ENCODE results near the gene DNM3. TPM values are rescaled to one million over a fixed set of nuclear protein-coding genes. Genes with fewer than 3 reads are reported as not detected.

Gene DNM3
- polyA plus RNA-seq, 1 donor (not counting 4 experiments of a cell fraction or from before 2014, with no cell fraction given), result 2.0 TPM

DNA sequence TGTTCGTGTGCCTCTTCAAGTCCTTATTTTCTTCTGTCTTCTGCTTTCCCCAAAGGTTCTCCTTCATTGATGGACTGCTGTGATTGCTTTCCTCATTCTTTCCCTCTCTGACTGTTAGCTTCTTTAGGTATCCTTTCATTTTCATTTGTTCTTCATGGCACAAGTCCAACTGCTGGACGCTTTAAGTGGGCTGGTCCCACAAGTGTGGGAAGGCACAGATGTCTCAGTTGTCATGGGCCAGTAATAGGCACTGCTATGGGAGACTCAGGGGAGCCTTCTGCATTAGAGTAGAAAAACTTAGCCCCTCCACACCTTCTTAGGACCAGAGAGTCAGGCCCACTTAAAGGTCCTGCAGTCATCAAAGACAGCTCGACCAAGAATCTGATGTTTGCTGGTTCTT, 456.8 kb downstream of the DNM3 start:
- no peak overlapping the region for H3K4me2 ChIP-seq (ENCODE audit: control insufficient read depth, extremely low read depth, insufficient read depth, low read depth, low read length)
- H2AFZ ChIP-seq (ENCODE audit: control insufficient read depth, low read length), result no peak overlapping the region
- DNase-seq (ENCODE audit: low read depth, low spot score), result no peak

DNA sequence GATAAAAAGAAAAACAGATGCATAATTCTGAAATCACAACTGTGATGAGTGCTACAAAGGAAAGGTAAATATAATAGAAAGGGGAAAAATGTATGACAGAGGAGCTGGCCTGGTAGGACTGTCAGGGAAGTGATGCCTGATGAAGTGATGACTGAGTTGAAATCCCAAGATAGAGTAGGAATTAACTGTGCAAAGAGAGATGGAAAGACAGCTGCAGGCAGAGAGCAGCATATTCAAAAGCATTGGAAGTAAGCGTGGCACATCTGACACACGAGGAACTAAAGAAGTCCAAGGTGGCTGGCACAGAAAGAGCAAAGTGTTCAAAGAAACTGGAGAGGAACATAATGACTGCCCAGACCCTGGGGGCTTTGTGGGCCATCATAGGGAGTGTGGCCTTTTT, 457.6 kb downstream of the DNM3 start:
- Histone ChIP-seq H3K4me3 (ENCODE audit: control insufficient read depth in 2 of 3, extremely low read depth in 1 of 3, insufficient read depth in 2 of 3, low read depth in 1 of 3, low read length in 3 of 3) (no peak overlapping the region), H4K20me1 (ENCODE audit: control insufficient read depth, extremely low read depth, insufficient read depth, low read length) (no peaks in the 10 kb centered on the region), H3K36me3 (ENCODE audit: control insufficient read depth in 2 of 2, extremely low read depth in 1 of 2, insufficient read depth in 2 of 2, low read length in 2 of 2) (no peaks in the 10 kb centered on the region), H3K9ac (ENCODE audit: control insufficient read depth, extremely low read depth, insufficient read depth, low read length) (no peak overlapping the region), H3K27me3 (ENCODE audit: control insufficient read depth, extremely low read depth, insufficient read depth, low read length) (no peaks in the 10 kb centered on the region), H3K79me2 (ENCODE audit: control insufficient read depth, insufficient read depth, low read length) (no peaks in the 10 kb centered on the region), H3K9me3 (ENCODE audit: control insufficient read depth, low read depth, low read length) (peaks cover 2% of the 10 kb centered on the region), H3K4me2 (ENCODE audit: control insufficient read depth, extremely low read depth, insufficient read depth, low read depth, low read length) (no peak overlapping the region), H3K9me1 (ENCODE audit: control insufficient read depth, extremely low read depth, insufficient read depth, low read length) (no peaks in the 10 kb centered on the region), H3K27ac (ENCODE audit: control insufficient read depth, insufficient read depth, low read length) (no peak overlapping the region), H3K4me1 (ENCODE audit: control insufficient read depth, extremely low read depth, insufficient read depth, low read length) (no peaks in the 10 kb centered on the region), H2AFZ (ENCODE audit: control insufficient read depth, low read length) (no peak overlapping the region)
- dilution Hi-C loops (cut with MboI; ENCODE audit: extremely low pct_ligation_motif_present, low sequenced_read_pairs), result no loop called here
- no peak for DNase-seq (ENCODE audit: low read depth, low spot score)
- FAIRE-seq, result no peak
- TF ChIP-seq, protein P1, sequence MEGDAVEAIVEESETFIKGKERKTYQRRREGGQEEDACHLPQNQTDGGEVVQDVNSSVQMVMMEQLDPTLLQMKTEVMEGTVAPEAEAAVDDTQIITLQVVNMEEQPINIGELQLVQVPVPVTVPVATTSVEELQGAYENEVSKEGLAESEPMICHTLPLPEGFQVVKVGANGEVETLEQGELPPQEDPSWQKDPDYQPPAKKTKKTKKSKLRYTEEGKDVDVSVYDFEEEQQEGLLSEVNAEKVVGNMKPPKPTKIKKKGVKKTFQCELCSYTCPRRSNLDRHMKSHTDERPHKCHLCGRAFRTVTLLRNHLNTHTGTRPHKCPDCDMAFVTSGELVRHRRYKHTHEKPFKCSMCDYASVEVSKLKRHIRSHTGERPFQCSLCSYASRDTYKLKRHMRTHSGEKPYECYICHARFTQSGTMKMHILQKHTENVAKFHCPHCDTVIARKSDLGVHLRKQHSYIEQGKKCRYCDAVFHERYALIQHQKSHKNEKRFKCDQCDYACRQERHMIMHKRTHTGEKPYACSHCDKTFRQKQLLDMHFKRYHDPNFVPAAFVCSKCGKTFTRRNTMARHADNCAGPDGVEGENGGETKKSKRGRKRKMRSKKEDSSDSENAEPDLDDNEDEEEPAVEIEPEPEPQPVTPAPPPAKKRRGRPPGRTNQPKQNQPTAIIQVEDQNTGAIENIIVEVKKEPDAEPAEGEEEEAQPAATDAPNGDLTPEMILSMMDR (optimal IDR thresholded peaks at IDR 0.05 in 1 of 3, IDR thresholded peaks at IDR 0.05 in 1 of 3, conservative IDR thresholded peaks at IDR 0.05 in 1 of 3; ENCODE audit: extremely low read depth in 1 of 3, insufficient read depth in 2 of 3, low read length in 3 of 3), result no peak
- TF ChIP-seq EZH2 (IDR thresholded peaks at IDR 0.05; ENCODE audit: low read length), result no peak

More for the DNA sequence above, 456.8 kb downstream of the DNM3 start:
- Histone ChIP-seq H3K79me2 (ENCODE audit: control insufficient read depth, insufficient read depth, low read length) (no peaks in the 10 kb centered on the region), H4K20me1 (ENCODE audit: control insufficient read depth, extremely low read depth, insufficient read depth, low read length) (no peaks in the 10 kb centered on the region), H3K9me1 (ENCODE audit: control insufficient read depth, extremely low read depth, insufficient read depth, low read length) (no peaks in the 10 kb centered on the region), H3K36me3 (ENCODE audit: control insufficient read depth in 2 of 2, extremely low read depth in 1 of 2, insufficient read depth in 2 of 2, low read length in 2 of 2) (no peaks in the 10 kb centered on the region), H3K9me3 (ENCODE audit: control insufficient read depth, low read depth, low read length) (peaks cover 2% of the 10 kb centered on the region), H3K4me1 (ENCODE audit: control insufficient read depth, extremely low read depth, insufficient read depth, low read length) (no peaks in the 10 kb centered on the region), H3K4me3 (ENCODE audit: control insufficient read depth in 2 of 3, extremely low read depth in 1 of 3, insufficient read depth in 2 of 3, low read depth in 1 of 3, low read length in 3 of 3) (no peak overlapping the region), H3K27me3 (ENCODE audit: control insufficient read depth, extremely low read depth, insufficient read depth, low read length) (no peaks in the 10 kb centered on the region), H3K27ac (ENCODE audit: control insufficient read depth, insufficient read depth, low read length) (no peak overlapping the region), H3K9ac (ENCODE audit: control insufficient read depth, extremely low read depth, insufficient read depth, low read length) (no peak overlapping the region)
- TF ChIP-seq, protein P1 (optimal IDR thresholded peaks at IDR 0.05 in 1 of 3, IDR thresholded peaks at IDR 0.05 in 1 of 3, conservative IDR thresholded peaks at IDR 0.05 in 1 of 3; ENCODE audit: extremely low read depth in 1 of 3, insufficient read depth in 2 of 3, low read length in 3 of 3), result no peak
- TF ChIP-seq EZH2 (IDR thresholded peaks at IDR 0.05; ENCODE audit: low read length), result no peak
- FAIRE-seq, result no peak
- dilution Hi-C loops (cut with MboI; ENCODE audit: extremely low pct_ligation_motif_present, low sequenced_read_pairs), result no loop called here
